K562 (cell line): Measurements from ENCODE around the gene FAM72B.
"Not testable (repeated sequence)": the region's sequence is repeated elsewhere in the genome, so short reads cannot be mapped to it uniquely, and the experiment has no call there.

Experiments used
- JUNB ChIP-seq: fragments of 450-650 bp; formaldehyde crosslinking; conservative IDR thresholded peaks from 2 replicates; pipeline ENCODE4 v1.4.0; 2020; ENCODE audit warnings: mild to moderate bottlenecking
- JUND ChIP-seq, 2 experiments: IDR thresholded peaks; 2 replicates in 1 of 2; 3 replicates in 1 of 2; pipeline ENCODE4 v1.6.1; 2011; ENCODE audit warnings: borderline replicate concordance in 2 of 2, low read depth in 2 of 2, low read length in 2 of 2, improper control_type of control experiment in 1 of 2, missing biosample characterization in 1 of 2, missing genetic modification characterization in 1 of 2, missing genetic modification reagents in 1 of 2
- KDM2B ChIP-seq: fragments of 250-450 bp; sonication (Bioruptor Pico); IDR thresholded peaks from 2 replicates; pipeline ENCODE4 v1.8.0; 2021; ENCODE audit warnings: mild to moderate bottlenecking, moderate library complexity
- KLF16 ChIP-seq: IDR thresholded peaks from 2 replicates; pipeline ENCODE4 v1.6.1; 2016; ENCODE audit warnings: antibody characterized with exemption
- RAD21 ChIP-seq, 2 experiments: fragments of 250-450 bp in 1 of 2; fragments of 450-650 bp in 1 of 2; sonication (Bioruptor Pico) in 1 of 2; formaldehyde crosslinking in 1 of 2; IDR thresholded peaks in 1 of 2; conservative IDR thresholded peaks in 1 of 2; 2 replicates each; pipeline versions ENCODE4 v1.4.0 to v1.8.0; 2020 to 2022; ENCODE audit warnings: mild to moderate bottlenecking in 2 of 2, moderate library complexity in 1 of 2
- ZNF24 ChIP-seq: fragments of 450-650 bp; IDR thresholded peaks from 2 replicates; pipeline ENCODE4 v1.6.1; 2016
- TF ChIP-seq, protein P1 (sequence below), 2 experiments: fragments of 450-650 bp in 1 of 2; sonication (generic) in 1 of 2; formaldehyde crosslinking; conservative IDR thresholded peaks; 2 replicates each; pipeline versions ENCODE4 v1.4.0 to v1.8.1; 2020 to 2022; ENCODE audit warnings: mild to moderate bottlenecking in 1 of 2, missing genetic modification reagents in 1 of 2
- TF ChIP-seq, protein P2 (sequence below): IDR thresholded peaks from 2 replicates; pipeline ENCODE4 v1.6.1; 2016; ENCODE audit warnings: missing genetic modification characterization, missing compliant biosample characterization
- TF ChIP-seq, protein P3 (sequence below): sonication (generic); formaldehyde crosslinking; IDR thresholded peaks from 2 replicates; pipeline ENCODE4 v1.8.0; 2022; ENCODE audit warnings: mild to moderate bottlenecking, missing genetic modification reagents
- TF ChIP-seq, protein P4 (sequence below), 3 experiments: IDR thresholded peaks in 2 of 3; conservative IDR thresholded peaks in 1 of 3; 2 replicates each; pipeline ENCODE4 v1.5.1; 2011 to 2012; ENCODE audit warnings: low read length in 3 of 3, mild to moderate bottlenecking in 3 of 3, control low read depth in 2 of 3, improper control_type of control experiment in 1 of 3, inconsistent platforms in 1 of 3, low read depth in 1 of 3, mixed read lengths in 1 of 3, moderate library complexity in 1 of 3; ENCODE audit not compliant: insufficient read depth in 2 of 3
- TF ChIP-seq, protein P5 (sequence below): fragments of 450-650 bp; IDR thresholded peaks from 2 replicates; pipeline ENCODE4 v1.7.1; 2018; ENCODE audit warnings: mild to moderate bottlenecking, low read depth; ENCODE audit not compliant: partially characterized antibody

DNA sequence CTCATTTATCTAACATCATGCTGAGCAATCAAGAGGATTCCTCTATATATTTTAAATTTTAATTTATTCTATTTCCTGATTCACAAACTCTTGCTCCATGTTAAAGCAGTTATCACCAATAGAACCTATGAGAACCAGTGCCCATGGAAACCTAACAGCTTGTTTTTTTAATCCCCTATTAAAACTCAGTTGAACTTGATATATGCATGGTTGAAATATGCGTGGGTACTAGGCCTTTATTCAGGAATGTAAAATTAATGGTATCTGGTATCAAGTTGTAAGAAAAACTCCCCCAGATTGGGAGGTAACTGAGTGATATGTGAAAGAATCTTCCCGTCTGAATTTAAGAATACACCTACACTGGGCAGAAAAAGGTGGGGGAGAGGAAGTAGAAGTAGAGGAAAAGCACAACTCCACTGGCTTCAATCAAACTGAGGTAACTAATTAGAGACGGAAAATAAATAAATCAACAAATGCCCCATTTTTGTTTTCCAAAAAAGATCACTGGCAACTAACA is 15.9 kb downstream of the FAM72B start:
- TF ChIP-seq KLF16; KDM2B (CRISPR knock-in tag); JUNB; JUND (IDR thresholded peaks at IDR 0.05; ENCODE audit: borderline replicate concordance, low read depth, low read length); JUND (tag; IDR thresholded peaks at IDR 0.05; ENCODE audit: borderline replicate concordance, low read depth, low read length); ZNF24; RAD21 (CRISPR knock-in tag; conservative IDR thresholded peaks at IDR 0.05 in 1 of 2, IDR thresholded peaks at IDR 0.05 in 1 of 2): not testable (repeated sequence)
- TF ChIP-seq, protein P1, sequence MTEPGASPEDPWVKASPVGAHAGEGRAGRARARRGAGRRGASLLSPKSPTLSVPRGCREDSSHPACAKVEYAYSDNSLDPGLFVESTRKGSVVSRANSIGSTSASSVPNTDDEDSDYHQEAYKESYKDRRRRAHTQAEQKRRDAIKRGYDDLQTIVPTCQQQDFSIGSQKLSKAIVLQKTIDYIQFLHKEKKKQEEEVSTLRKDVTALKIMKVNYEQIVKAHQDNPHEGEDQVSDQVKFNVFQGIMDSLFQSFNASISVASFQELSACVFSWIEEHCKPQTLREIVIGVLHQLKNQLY (CRISPR knock-in tag; conservative IDR thresholded peaks at IDR 0.05) = not testable (repeated sequence)
- TF ChIP-seq, protein P2, sequence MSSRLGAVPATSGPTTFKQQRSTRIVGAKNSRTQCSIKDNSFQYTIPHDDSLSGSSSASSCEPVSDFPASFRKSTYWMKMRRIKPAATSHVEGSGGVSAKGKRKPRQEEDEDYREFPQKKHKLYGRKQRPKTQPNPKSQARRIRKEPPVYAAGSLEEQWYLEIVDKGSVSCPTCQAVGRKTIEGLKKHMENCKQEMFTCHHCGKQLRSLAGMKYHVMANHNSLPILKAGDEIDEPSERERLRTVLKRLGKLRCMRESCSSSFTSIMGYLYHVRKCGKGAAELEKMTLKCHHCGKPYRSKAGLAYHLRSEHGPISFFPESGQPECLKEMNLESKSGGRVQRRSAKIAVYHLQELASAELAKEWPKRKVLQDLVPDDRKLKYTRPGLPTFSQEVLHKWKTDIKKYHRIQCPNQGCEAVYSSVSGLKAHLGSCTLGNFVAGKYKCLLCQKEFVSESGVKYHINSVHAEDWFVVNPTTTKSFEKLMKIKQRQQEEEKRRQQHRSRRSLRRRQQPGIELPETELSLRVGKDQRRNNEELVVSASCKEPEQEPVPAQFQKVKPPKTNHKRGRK (tag) = not testable (repeated sequence)
- TF ChIP-seq, protein P3, sequence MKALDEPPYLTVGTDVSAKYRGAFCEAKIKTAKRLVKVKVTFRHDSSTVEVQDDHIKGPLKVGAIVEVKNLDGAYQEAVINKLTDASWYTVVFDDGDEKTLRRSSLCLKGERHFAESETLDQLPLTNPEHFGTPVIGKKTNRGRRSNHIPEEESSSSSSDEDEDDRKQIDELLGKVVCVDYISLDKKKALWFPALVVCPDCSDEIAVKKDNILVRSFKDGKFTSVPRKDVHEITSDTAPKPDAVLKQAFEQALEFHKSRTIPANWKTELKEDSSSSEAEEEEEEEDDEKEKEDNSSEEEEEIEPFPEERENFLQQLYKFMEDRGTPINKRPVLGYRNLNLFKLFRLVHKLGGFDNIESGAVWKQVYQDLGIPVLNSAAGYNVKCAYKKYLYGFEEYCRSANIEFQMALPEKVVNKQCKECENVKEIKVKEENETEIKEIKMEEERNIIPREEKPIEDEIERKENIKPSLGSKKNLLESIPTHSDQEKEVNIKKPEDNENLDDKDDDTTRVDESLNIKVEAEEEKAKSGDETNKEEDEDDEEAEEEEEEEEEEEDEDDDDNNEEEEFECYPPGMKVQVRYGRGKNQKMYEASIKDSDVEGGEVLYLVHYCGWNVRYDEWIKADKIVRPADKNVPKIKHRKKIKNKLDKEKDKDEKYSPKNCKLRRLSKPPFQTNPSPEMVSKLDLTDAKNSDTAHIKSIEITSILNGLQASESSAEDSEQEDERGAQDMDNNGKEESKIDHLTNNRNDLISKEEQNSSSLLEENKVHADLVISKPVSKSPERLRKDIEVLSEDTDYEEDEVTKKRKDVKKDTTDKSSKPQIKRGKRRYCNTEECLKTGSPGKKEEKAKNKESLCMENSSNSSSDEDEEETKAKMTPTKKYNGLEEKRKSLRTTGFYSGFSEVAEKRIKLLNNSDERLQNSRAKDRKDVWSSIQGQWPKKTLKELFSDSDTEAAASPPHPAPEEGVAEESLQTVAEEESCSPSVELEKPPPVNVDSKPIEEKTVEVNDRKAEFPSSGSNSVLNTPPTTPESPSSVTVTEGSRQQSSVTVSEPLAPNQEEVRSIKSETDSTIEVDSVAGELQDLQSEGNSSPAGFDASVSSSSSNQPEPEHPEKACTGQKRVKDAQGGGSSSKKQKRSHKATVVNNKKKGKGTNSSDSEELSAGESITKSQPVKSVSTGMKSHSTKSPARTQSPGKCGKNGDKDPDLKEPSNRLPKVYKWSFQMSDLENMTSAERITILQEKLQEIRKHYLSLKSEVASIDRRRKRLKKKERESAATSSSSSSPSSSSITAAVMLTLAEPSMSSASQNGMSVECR (CRISPR knock-in tag) = not testable (repeated sequence)
- TF ChIP-seq, protein P4, sequence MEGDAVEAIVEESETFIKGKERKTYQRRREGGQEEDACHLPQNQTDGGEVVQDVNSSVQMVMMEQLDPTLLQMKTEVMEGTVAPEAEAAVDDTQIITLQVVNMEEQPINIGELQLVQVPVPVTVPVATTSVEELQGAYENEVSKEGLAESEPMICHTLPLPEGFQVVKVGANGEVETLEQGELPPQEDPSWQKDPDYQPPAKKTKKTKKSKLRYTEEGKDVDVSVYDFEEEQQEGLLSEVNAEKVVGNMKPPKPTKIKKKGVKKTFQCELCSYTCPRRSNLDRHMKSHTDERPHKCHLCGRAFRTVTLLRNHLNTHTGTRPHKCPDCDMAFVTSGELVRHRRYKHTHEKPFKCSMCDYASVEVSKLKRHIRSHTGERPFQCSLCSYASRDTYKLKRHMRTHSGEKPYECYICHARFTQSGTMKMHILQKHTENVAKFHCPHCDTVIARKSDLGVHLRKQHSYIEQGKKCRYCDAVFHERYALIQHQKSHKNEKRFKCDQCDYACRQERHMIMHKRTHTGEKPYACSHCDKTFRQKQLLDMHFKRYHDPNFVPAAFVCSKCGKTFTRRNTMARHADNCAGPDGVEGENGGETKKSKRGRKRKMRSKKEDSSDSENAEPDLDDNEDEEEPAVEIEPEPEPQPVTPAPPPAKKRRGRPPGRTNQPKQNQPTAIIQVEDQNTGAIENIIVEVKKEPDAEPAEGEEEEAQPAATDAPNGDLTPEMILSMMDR (IDR thresholded peaks at IDR 0.05 in 2 of 3, conservative IDR thresholded peaks at IDR 0.05 in 1 of 3; ENCODE audit: insufficient read depth in 2 of 3, low read depth in 1 of 3, low read length in 3 of 3) = not testable (repeated sequence)
- TF ChIP-seq, protein P5, sequence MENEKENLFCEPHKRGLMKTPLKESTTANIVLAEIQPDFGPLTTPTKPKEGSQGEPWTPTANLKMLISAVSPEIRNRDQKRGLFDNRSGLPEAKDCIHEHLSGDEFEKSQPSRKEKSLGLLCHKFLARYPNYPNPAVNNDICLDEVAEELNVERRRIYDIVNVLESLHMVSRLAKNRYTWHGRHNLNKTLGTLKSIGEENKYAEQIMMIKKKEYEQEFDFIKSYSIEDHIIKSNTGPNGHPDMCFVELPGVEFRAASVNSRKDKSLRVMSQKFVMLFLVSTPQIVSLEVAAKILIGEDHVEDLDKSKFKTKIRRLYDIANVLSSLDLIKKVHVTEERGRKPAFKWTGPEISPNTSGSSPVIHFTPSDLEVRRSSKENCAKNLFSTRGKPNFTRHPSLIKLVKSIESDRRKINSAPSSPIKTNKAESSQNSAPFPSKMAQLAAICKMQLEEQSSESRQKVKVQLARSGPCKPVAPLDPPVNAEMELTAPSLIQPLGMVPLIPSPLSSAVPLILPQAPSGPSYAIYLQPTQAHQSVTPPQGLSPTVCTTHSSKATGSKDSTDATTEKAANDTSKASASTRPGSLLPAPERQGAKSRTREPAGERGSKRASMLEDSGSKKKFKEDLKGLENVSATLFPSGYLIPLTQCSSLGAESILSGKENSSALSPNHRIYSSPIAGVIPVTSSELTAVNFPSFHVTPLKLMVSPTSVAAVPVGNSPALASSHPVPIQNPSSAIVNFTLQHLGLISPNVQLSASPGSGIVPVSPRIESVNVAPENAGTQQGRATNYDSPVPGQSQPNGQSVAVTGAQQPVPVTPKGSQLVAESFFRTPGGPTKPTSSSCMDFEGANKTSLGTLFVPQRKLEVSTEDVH = not testable (repeated sequence)
